H1 (cell line): ENCODE measurements around the gene PCYT1B. TPM values are rescaled to one million over a fixed set of nuclear protein-coding genes. Genes with fewer than 3 reads are reported as not detected.

Experiments used
- CTCF ChIA-PET: fragments of 300-600 bp; sonication (Branson Sonifier 250); formaldehyde crosslinking; loops from one replicate; lab custom pipeline; 2021; ENCODE audit not compliant: partially characterized antibody; lab: Charles Lee
- POLR2A ChIA-PET: fragments of 300-600 bp; sonication (Branson Sonifier 250); formaldehyde crosslinking; loops from one replicate; lab custom pipeline; 2021; ENCODE audit warnings: inconsistent platforms; ENCODE audit not compliant: partially characterized antibody; lab: Charles Lee
- DNase-seq, 2 experiments: peaks; one replicate each; pipeline versions ENCODE4 v3.0.0 to v3.0.0-alpha.2; 2010 to 2022; ENCODE audit warnings: low spot score in 2 of 2, low read depth in 1 of 2, mixed read lengths in 1 of 2
- FAIRE-seq: peaks from 2 replicates; lab custom pipeline; 2011; peaks lifted over from hg19 to GRCh38; lab: Jason Lieb, UNC
- H2AFZ ChIP-seq: 2 replicates; pipeline ENCODE4 v1.8.1; 2012; ENCODE audit warnings: low read length, inconsistent platforms
- H2AK5ac ChIP-seq: 2 replicates; pipeline ENCODE4 v1.6.1; 2013; ENCODE audit warnings: low read depth, low read length
- H2BK120ac ChIP-seq: replicated peaks from 2 replicates; pipeline ENCODE3; 2013; ENCODE audit warnings: low read depth, low read length, inconsistent platforms
- H2BK12ac ChIP-seq: 2 replicates; pipeline ENCODE4 v1.6.1; 2013; ENCODE audit warnings: low read depth, low read length
- H2BK15ac ChIP-seq: 2 replicates; pipeline ENCODE4 v1.6.1; 2013; ENCODE audit warnings: low read length
- H2BK20ac ChIP-seq: 2 replicates; pipeline ENCODE4 v1.6.1; 2013; ENCODE audit warnings: low read length
- H2BK5ac ChIP-seq: 2 replicates; pipeline ENCODE4 v1.6.1; 2013; ENCODE audit warnings: low read depth, low read length
- H3K14ac ChIP-seq: 2 replicates; pipeline ENCODE4 v1.6.1; 2013; ENCODE audit warnings: inconsistent platforms; ENCODE audit not compliant: insufficient read length
- H3K18ac ChIP-seq: 2 replicates; pipeline ENCODE4 v1.6.1; 2013; ENCODE audit warnings: low read length; ENCODE audit errors: extremely low read depth
- H3K23ac ChIP-seq: 2 replicates; pipeline ENCODE4 v1.6.1; 2013; ENCODE audit warnings: inconsistent platforms; ENCODE audit not compliant: insufficient read length
- H3K23me2 ChIP-seq: 2 replicates; pipeline ENCODE4 v1.6.1; 2013; ENCODE audit warnings: low read depth, low read length
- H3K27ac ChIP-seq: 2 replicates; pipeline ENCODE4 v1.6.1; 2011; ENCODE audit warnings: low read depth, low read length, inconsistent platforms
- H3K27me3 ChIP-seq, 4 experiments: replicated peaks in 1 of 4; 1 replicate in 1 of 4; 2 replicates in 3 of 4; pipeline versions ENCODE4 v1.6.1 to v1.8.1; 2011 to 2013; ENCODE audit warnings: low read length in 3 of 4, mild to moderate bottlenecking in 3 of 4, inconsistent platforms in 2 of 4, mixed read lengths in 2 of 4, moderate library complexity in 1 of 4; ENCODE audit not compliant: control insufficient read depth in 3 of 4, insufficient read depth in 3 of 4; ENCODE audit errors: extremely low read depth in 1 of 4
- H3K36me3 ChIP-seq, 4 experiments: 2 replicates each; pipeline versions ENCODE4 v1.6.1 to v1.8.1; 2011 to 2013; ENCODE audit warnings: mild to moderate bottlenecking in 4 of 4, low read length in 3 of 4, moderate library complexity in 2 of 4, control low read depth in 1 of 4, inconsistent platforms in 1 of 4; ENCODE audit not compliant: insufficient read depth in 4 of 4, control insufficient read depth in 2 of 4
- H3K4ac ChIP-seq: replicated peaks from 2 replicates; pipeline ENCODE3; 2013; ENCODE audit warnings: low read length, low read depth, mixed read lengths, inconsistent platforms; ENCODE audit not compliant: insufficient read length
- H3K4me1 ChIP-seq, 4 experiments: replicated peaks in 1 of 4; 1 replicate in 1 of 4; 2 replicates in 3 of 4; pipeline versions ENCODE4 v1.6.1 to v1.8.1; 2011 to 2013; ENCODE audit warnings: low read length in 3 of 4, inconsistent platforms in 2 of 4, mixed read lengths in 1 of 4; ENCODE audit not compliant: insufficient read depth in 4 of 4, control insufficient read depth in 3 of 4
- H3K4me2 ChIP-seq, 2 experiments: 2 replicates each; pipeline versions ENCODE4 v1.6.1 to v1.8.1; 2011 to 2013; ENCODE audit warnings: low read depth in 2 of 2, low read length in 2 of 2, control low read depth in 1 of 2, inconsistent platforms in 1 of 2, mild to moderate bottlenecking in 1 of 2; ENCODE audit not compliant: insufficient read depth in 1 of 2
- H3K4me3 ChIP-seq, 4 experiments: fragments of 200-600, 300-600 bp in 1 of 4; sonication (generic), shearing (Covaris generic), sonication (Bioruptor Twin) in 1 of 4; 2 replicates each; pipeline versions ENCODE4 v1.5.1 to v1.8.1; 2011 to 2016; ENCODE audit warnings: low read length in 4 of 4, low read depth in 3 of 4, control low read depth in 2 of 4, inconsistent platforms in 2 of 4, mild to moderate bottlenecking in 2 of 4, mixed read lengths in 1 of 4, moderate library complexity in 1 of 4; ENCODE audit not compliant: insufficient read depth in 2 of 4; ENCODE audit errors: extremely low read depth in 1 of 4
- H3K56ac ChIP-seq: replicated peaks from 2 replicates; pipeline ENCODE3; 2013; ENCODE audit warnings: low read depth, mild to moderate bottlenecking, mixed read lengths, low read length, inconsistent platforms; ENCODE audit not compliant: insufficient read length
- H3K79me1 ChIP-seq: 2 replicates; pipeline ENCODE4 v1.6.1; 2013; ENCODE audit warnings: low read depth, low read length, control low read depth
- H3K79me2 ChIP-seq, 2 experiments: 2 replicates each; pipeline versions ENCODE4 v1.6.1 to v1.8.1; 2012 to 2013; ENCODE audit warnings: low read length in 2 of 2, mild to moderate bottlenecking in 2 of 2, inconsistent platforms in 1 of 2; ENCODE audit not compliant: insufficient read depth in 2 of 2, control insufficient read depth in 1 of 2
- H3K9ac ChIP-seq, 4 experiments: replicated peaks in 1 of 4; 1 replicate in 1 of 4; 2 replicates in 3 of 4; pipeline versions ENCODE4 v1.6.1 to v1.8.1; 2011 to 2013; ENCODE audit warnings: low read depth in 3 of 4, low read length in 3 of 4, control low read depth in 2 of 4, mild to moderate bottlenecking in 2 of 4, moderate library complexity in 2 of 4, inconsistent platforms in 1 of 4; ENCODE audit errors: extremely low read depth in 1 of 4
- H3K9me3 ChIP-seq, 2 experiments: 2 replicates each; pipeline versions ENCODE4 v1.6.1 to v1.8.1; 2012 to 2013; ENCODE audit warnings: mild to moderate bottlenecking in 2 of 2, moderate library complexity in 2 of 2, control low read depth in 1 of 2, inconsistent platforms in 1 of 2, low read depth in 1 of 2, low read length in 1 of 2, mixed read lengths in 1 of 2; ENCODE audit not compliant: insufficient read depth in 2 of 2
- H4K20me1 ChIP-seq, 2 experiments: replicated peaks in 1 of 2; 2 replicates each; pipeline versions ENCODE3 to v1.8.1; 2011 to 2013; ENCODE audit warnings: inconsistent platforms in 2 of 2, low read length in 2 of 2, mild to moderate bottlenecking in 1 of 2; ENCODE audit not compliant: insufficient read depth in 2 of 2, control insufficient read depth in 1 of 2
- H4K5ac ChIP-seq: 2 replicates; pipeline ENCODE4 v1.6.1; 2013; ENCODE audit warnings: low read length, low read depth, mixed read lengths, inconsistent platforms; ENCODE audit not compliant: insufficient read length
- H4K8ac ChIP-seq: 2 replicates; pipeline ENCODE4 v1.8.0; 2013; ENCODE audit warnings: mild to moderate bottlenecking, moderate library complexity, low read length, inconsistent platforms; ENCODE audit not compliant: insufficient read depth; ENCODE audit errors: extremely low read depth
- H4K91ac ChIP-seq: replicated peaks from 2 replicates; pipeline ENCODE3; 2013; ENCODE audit warnings: low read length, mixed read lengths, inconsistent platforms; ENCODE audit not compliant: insufficient read length
- EP300 ChIP-seq, 2 experiments: IDR thresholded peaks; 1 replicate in 1 of 2; 2 replicates in 1 of 2; pipeline ENCODE4 v1.6.1; 2011 to 2012; ENCODE audit warnings: low read depth in 2 of 2, low read length in 2 of 2, mild to moderate bottlenecking in 2 of 2, borderline replicate concordance in 1 of 2, inconsistent platforms in 1 of 2, moderate library complexity in 1 of 2
- WGBS, 2 experiments: shearing (Covaris generic) in 1 of 2; methylation state at CpG; one replicate each; pipeline versions ENCODE4 v1.1.6 to v1.1.7; 2013 to 2015; ENCODE audit warnings: low lambda C conversion rate in 2 of 2, mixed read lengths in 2 of 2, inconsistent platforms in 1 of 2, low coverage in 1 of 2, missing lambda C conversion rate in 1 of 2; ENCODE audit not compliant: insufficient replicate concordance in 2 of 2, insufficient coverage in 1 of 2, insufficient read length in 1 of 2; ENCODE audit errors: extremely low coverage in 1 of 2, missing lambda C conversion rate in 1 of 2; 5-methylcytosine and 5-hydroxymethylcytosine counted together
- polyA plus RNA-seq, 7 experiments: library from polyadenylated mRNA; depleted of rRNA in 3 of 7; stranded (reverse) in 5 of 7; unstranded in 2 of 7; fragments of >200 nt in 5 of 7; fragments of 200-250 nt in 2 of 7; gene quantifications; 1 replicate in 5 of 7; 2 replicates in 1 of 7; 4 replicates in 1 of 7; pipeline versions ENCODE4 v1.2.1 to v1.2.3, GENCODE V29; 2011 to 2013; ENCODE audit warnings: missing spikeins in 2 of 7, mixed read lengths in 2 of 7
- total RNA-seq: library from RNA; stranded (reverse); fragmentation: NEBNext Ultra II Directional; extraction: Animal tissue kit (Norgen Biotek cat#: 25700); gene quantifications from 2 replicates; pipeline ENCODE4 v1.2.1, GENCODE V29; 2021

PCYT1B gene
- total and polyA plus RNA-seq, 2 of the 8 experiments (the other 6 are each of a cell fraction or from before 2014, with no cell fraction given): 17.9 to 30.6 TPM

DNA sequence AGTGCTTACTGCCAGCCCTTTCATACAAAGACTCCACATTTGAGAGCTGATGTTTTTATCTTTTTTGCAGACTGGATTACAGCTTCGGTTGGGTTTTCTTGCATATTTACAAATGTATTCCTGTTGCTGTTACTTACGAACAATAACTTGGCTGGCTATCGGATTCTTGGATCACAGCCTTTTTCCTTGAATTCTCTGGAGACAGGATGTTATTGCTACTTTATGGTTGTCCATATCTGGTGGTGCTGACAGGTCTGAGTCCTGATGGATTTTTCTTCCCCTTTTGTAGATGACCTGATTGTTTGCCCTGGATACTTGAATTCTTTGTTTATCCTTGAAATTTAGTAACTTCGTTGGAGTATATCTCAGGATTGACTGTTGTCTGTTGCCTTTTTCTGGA, 104.4 kb downstream of the PCYT1B start:
- Histone ChIP-seq H3K18ac (no peak overlapping the region), H3K4ac (no peak overlapping the region), H2BK5ac (no peak overlapping the region), H2BK120ac (no peak overlapping the region), H3K56ac (no peak overlapping the region), H3K9me3 (no peaks in the 10 kb centered on the region), H2BK12ac (no peak overlapping the region), H3K27me3 (no peaks in the 10 kb centered on the region), H3K23ac (no peak overlapping the region), H4K91ac (no peak overlapping the region), H2BK15ac (no peak overlapping the region), H3K4me3 (no peak overlapping the region), H4K5ac (no peak overlapping the region), H3K14ac (no peak overlapping the region), H3K23me2 (no peaks in the 10 kb centered on the region), H3K9ac (no peak overlapping the region), H3K79me2 (no peaks in the 10 kb centered on the region), H3K79me1 (no peaks in the 10 kb centered on the region), H4K20me1 (no peaks in the 10 kb centered on the region), H3K36me3 (no peaks in the 10 kb centered on the region; a peak in 1 of 8 replicates), H4K8ac (no peak overlapping the region), H3K4me1 (no peaks in the 10 kb centered on the region), H3K27ac (no peak overlapping the region), H2AK5ac (no peak overlapping the region), H2BK20ac (no peak overlapping the region), H2AFZ (no peak overlapping the region), H3K4me2 (no peak overlapping the region)
- DNase-seq (no peak), FAIRE-seq (no peak)
- WGBS, 2 experiments: 94% methylated on average over 4 of the region's 4 CpGs; no CpG with 5 or more reads in 1 of the 2 experiments
- TF ChIP-seq EP300 (IDR thresholded peaks at IDR 0.05; ENCODE audit: borderline replicate concordance in 1 of 2, low read depth in 2 of 2, low read length in 2 of 2): no peak
- ChIA-PET CTCF (interaction anchor here (1.2 kb wide), 1 partner anchor 18 kb away, joined by 3 read pairs; no protein-coding TSS in a partner anchor), POLR2A (no interaction called here)
